GM18505 (cell line): ENCODE data around the gene EXOSC2.
"Not testable (repeated sequence)": the region's sequence is repeated elsewhere in the genome, so short reads cannot be mapped to it uniquely, and the experiment has no call there.

Experiments
- ATAC-seq: cut with Tn5 transposase; IDR thresholded peaks from one replicate; pipeline ENCODE4 v1.9.1; 2021; ENCODE audit not compliant: unreplicated experiment
- POLR2A ChIP-seq: IDR thresholded peaks from 4 replicates; pipeline ENCODE4 v1.6.1; 2011; ENCODE audit warnings: borderline replicate concordance; ENCODE audit not compliant: insufficient read depth, insufficient read length; ENCODE audit errors: extremely low read depth

EXOSC2 gene

DNA sequence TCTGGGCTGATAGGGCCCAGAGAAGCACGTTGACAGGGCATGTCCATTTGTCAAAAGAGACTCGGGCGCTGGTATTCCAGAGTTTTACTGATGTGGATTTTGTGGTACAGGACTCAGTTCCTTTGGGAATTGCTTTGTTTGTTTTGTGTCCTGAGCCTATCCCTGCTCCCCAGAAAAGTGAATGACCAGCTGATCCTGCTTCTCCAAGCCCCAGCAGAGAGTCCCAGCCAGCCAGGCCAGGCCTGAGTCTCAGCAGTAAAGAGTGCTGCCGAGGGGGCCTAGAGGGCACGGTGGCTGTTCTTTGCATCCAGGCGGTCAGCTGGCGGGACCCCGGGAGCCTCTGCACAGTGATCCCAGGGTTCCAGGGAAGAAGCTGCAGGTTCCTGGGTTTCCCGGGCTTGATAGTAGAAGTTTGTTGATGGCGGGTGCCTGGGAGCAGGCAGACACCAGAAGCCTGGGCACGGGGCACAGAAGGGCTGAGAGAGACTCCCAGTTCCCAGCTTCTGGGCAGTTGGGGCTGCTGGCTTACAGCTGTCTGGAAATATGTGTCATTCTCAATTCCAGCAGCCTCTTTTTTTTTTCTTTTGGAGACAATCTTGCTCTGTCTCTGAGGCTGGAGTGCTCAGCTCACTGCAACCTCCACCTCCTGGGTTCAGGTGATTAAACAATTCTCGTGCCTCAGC lies 20.5 kb upstream of the EXOSC2 start:
- no peak for ATAC-seq
- TF ChIP-seq POLR2A: no peak

- no peak for TF ChIP-seq POLR2A
- no peak for ATAC-seq
Measured at GRCh38 chr9:130675396-130675795, 18.2 kb upstream of the EXOSC2 start.

DNA sequence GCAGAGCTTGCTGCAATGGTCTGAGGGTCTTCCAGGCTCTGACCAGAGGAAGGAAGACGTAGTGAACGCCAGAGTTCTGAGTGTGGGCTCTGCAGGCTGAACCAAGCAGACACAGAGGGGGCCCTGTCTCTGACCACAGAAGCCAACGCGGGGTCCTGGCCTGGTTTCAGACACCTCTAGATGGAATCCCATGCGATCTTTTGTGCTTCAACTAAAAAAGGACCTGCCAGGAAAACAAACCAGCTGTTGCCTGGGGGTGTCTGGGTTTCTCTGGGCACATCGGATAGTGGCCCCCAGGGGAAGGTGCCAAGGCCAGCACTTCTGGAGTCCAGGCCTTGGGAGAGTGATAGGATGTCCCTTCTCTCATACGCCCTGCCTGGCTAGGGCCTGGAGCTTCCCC lies 16.3 kb upstream of the EXOSC2 start:
- ATAC-seq: no peak
- TF ChIP-seq POLR2A: no peak

DNA sequence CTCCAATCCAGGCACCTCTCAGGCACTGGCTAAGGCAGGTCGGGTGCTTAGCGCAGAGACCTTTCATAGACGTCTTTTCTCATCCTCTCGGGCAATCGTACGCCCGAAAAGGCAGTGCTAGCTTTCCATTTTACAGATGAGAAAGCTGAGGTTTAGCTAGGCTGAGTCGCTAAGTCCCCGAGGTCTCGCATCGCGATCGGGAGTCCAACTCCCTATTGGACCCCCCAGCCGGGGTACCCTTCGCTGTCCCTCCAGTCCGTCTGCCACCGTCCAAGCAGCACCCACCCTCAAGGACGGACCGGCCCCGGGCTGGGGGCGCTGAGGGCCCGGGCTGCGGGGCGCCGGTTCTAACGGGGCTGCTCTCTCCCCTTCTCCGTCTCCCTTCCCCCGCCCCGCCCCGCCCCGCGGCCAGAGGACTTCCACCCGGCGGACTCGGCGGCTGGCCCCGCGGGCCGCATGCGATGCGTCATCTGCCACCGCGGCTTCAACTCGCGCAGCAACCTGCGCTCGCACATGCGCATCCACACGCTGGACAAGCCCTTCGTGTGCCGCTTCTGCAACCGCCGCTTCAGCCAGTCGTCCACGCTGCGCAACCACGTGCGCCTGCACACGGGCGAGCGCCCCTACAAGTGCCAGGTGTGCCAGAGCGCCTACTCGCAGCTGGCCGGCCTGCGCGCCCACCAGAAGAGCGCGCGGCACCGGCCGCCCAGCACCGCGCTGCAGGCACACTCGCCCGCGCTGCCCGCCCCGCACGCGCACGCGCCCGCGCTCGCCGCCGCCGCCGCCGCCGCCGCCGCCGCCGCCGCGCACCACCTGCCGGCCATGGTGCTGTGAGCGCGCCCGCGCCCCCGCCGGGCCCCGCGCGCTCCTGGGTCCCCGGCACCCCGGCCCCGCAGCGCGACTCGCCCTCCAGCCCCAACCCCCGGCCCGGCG lies 12.5 kb upstream of the EXOSC2 start:
- TF ChIP-seq POLR2A: peak; percentile 35
- no peak for ATAC-seq

DNA sequence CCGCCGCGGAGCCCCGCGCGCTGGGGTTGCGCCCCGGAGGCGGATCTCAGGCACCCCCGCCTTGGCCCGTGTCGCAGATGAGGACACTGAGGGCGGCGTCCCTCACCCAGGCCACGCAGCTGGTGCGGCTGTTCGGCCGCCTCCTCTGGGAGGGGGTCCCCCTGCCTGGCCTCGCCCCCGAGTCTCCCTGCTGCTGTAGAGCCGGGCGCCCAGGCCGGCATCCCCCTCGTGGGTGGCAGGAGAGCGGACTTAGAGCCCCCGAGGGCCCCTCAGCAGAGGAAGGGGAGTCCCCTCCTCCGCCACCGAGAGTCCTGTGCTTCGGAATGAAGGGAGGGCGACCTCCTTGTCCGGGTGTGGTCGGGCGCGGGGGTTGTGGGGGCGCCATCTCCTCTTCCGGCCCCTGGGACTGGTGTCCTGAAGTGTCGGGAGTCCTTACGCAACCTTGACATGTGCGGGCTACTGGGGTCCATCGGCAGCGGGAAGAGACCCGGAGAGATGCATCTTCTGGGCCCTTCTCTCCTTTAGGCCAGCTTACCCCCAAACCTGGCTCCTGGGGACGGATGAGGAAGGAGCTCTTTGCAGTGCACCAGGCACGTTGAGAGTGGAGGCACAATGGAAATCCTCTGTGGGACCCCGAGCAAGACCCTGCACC lies 11.7 kb upstream of the EXOSC2 start:
- no peak for TF ChIP-seq POLR2A
- ATAC-seq: no peak

DNA sequence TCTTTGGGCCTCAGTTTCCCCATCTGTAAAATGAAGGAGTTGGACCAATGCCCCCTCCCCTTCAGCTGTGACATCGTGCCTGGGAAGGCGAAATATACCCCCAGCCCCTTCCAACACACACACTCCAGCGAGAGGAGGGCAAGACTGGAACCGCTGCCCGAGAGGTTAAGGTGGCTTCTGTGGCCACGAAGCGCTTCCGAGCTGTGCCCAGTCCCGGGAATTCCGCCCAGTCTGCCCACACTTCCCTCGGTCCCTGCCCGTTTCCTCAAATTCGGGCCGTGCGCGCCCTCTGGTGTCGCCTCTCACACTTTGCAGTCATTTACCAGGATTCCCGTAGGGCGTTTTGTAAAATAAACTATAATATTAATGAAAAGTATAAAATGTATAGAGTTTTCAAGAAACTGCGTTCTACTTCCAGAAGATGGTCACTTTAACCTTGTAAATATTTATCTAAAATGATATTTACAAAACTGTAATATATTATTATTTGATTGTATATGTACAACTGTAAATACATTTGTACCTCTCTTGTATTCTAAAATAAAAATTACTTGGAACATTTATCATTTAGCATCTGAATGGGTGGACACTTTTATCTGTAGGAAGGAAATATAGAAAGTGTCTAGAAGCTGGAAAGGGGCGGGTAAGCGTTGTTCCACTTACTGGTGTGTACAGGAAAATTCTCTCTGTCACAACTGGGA lies 11.0 kb upstream of the EXOSC2 start:
- no peak for TF ChIP-seq POLR2A
- no peak for ATAC-seq

- no peak for ATAC-seq
- no peak for TF ChIP-seq POLR2A
Measured at GRCh38 chr9:130685104-130685503, 8.5 kb upstream of the EXOSC2 start.

DNA sequence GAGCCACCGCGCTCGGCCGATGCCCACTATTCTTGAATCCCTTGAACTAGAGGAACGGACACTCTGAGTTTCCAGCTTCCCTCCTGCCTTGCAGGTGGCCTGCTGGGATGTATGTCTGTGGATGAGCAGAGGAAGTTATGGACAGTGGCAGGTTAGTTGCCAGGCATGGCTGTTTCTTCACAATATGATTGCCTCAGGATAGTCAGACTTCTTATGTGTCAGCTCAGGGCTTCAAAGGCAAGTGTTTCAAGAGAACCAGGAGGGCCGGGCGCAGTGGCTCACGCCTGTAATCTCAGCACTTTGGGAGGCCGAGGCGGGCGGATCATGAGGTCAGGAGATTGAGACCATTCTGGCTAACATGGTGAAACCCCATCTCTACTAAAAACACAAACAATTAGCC lies 7.6 kb upstream of the EXOSC2 start:
- not testable (repeated sequence) for ATAC-seq

- TF ChIP-seq POLR2A: no peak
- no peak for ATAC-seq
Measured at GRCh38 chr9:130687615-130688014, 6.0 kb upstream of the EXOSC2 start.

- no peak for ATAC-seq
- TF ChIP-seq POLR2A: no peak
Measured at GRCh38 chr9:130688072-130688471, 5.5 kb upstream of the EXOSC2 start.

GRCh38 chr9:130689572-130689936 lies 4.0 kb upstream of the EXOSC2 start:
- TF ChIP-seq POLR2A: no peak
- ATAC-seq: no peak

GRCh38 chr9:130689937-130690700 lies 3.5 kb upstream of the EXOSC2 start:
- no peak for ATAC-seq
- TF ChIP-seq POLR2A: no peak
